Nephron (organoid): ENCODE measurements around the gene NKX2-2.

Source experiments
- H3K27ac Mint-ChIP-seq, 3 experiments: 2 replicates each; pipeline ENCODE4 v1.8.0; 2020; ENCODE audit warnings: mixed read lengths in 3 of 3, mild to moderate bottlenecking in 2 of 3, moderate library complexity in 1 of 3
- H3K27me3 Mint-ChIP-seq: 2 replicates; pipeline ENCODE4 v1.8.0; 2021; ENCODE audit warnings: low read depth, mild to moderate bottlenecking, moderate library complexity, mixed read lengths
- H3K36me3 Mint-ChIP-seq: 2 replicates; pipeline ENCODE4 v1.8.0; 2020; ENCODE audit warnings: low read depth, mixed read lengths
- H3K4me1 Mint-ChIP-seq: 2 replicates; pipeline ENCODE4 v1.8.0; 2020; ENCODE audit warnings: mixed read lengths
- H3K4me3 Mint-ChIP-seq, 3 experiments: 2 replicates each; pipeline ENCODE4 v1.8.0; 2020; ENCODE audit warnings: mild to moderate bottlenecking in 3 of 3, mixed read lengths in 3 of 3, moderate library complexity in 2 of 3
- H3K9me3 Mint-ChIP-seq: 2 replicates; pipeline ENCODE4 v1.8.0; 2020; ENCODE audit warnings: mixed read lengths
- CTCF ChIP-seq, 3 experiments: fragments of 200-600 bp; sonication (generic); IDR thresholded peaks; one replicate each; pipeline ENCODE4 v1.5.0; 2021; ENCODE audit warnings: antibody characterized with exemption in 3 of 3; ENCODE audit not compliant: unreplicated experiment in 3 of 3

The NKX2-2 gene

GRCh38 chr20:21513881-21514540 is at the start of gene NKX2-2:
TSS of gene NKX2-2 (minus strand) at chr20:21514064. CDS start at chr20:21513669, 395 bp downstream.
- H3K9me3 Mint-ChIP-seq = no peaks in the 10 kb centered on the region
- H3K36me3 Mint-ChIP-seq = no peaks in the 10 kb centered on the region
- peak within 1 kb of the TSS; percentile 27 to 54 (median 45) for H3K4me3 Mint-ChIP-seq
- H3K27ac Mint-ChIP-seq = no peak within 1 kb of the TSS
- H3K4me1 Mint-ChIP-seq = peaks cover 34% of the 10 kb centered on the region
- TF ChIP-seq CTCF (IDR thresholded peaks at IDR 0.05; ENCODE audit: unreplicated experiment in 3 of 3) = no peak
- peaks cover 99% of the 10 kb centered on the region for H3K27me3 Mint-ChIP-seq

- no peaks in the 10 kb centered on the region for H3K4me1 Mint-ChIP-seq
- no peak overlapping the region for H3K27ac Mint-ChIP-seq
- no peak for TF ChIP-seq CTCF (IDR thresholded peaks at IDR 0.05; ENCODE audit: unreplicated experiment in 3 of 3)
- H3K9me3 Mint-ChIP-seq = no peaks in the 10 kb centered on the region
- peaks cover 37% of the 10 kb centered on the region for H3K27me3 Mint-ChIP-seq
- H3K36me3 Mint-ChIP-seq = no peaks in the 10 kb centered on the region
- H3K4me3 Mint-ChIP-seq = no peak overlapping the region
Measured at GRCh38 chr20:21562656-21563055, 48.8 kb upstream of the NKX2-2 start.

- Mint-ChIP-seq H3K36me3 (no peaks in the 10 kb centered on the region), H3K27ac (no peak overlapping the region), H3K4me3 (no peak overlapping the region), H3K4me1 (no peaks in the 10 kb centered on the region), H3K27me3 (peaks cover 51% of the 10 kb centered on the region), H3K9me3 (no peaks in the 10 kb centered on the region)
- no peak for TF ChIP-seq CTCF (IDR thresholded peaks at IDR 0.05; ENCODE audit: unreplicated experiment in 3 of 3)
Measured at GRCh38 chr20:21559305-21559704, 45.4 kb upstream of the NKX2-2 start.

- Mint-ChIP-seq H3K4me1 (no peaks in the 10 kb centered on the region), H3K27me3 (peaks cover 47% of the 10 kb centered on the region), H3K27ac (no peak overlapping the region), H3K36me3 (no peaks in the 10 kb centered on the region), H3K9me3 (no peaks in the 10 kb centered on the region), H3K4me3 (no peak overlapping the region)
- TF ChIP-seq CTCF (IDR thresholded peaks at IDR 0.05; ENCODE audit: unreplicated experiment in 3 of 3) = no peak
Measured at GRCh38 chr20:21557241-21558020, 43.6 kb upstream of the NKX2-2 start.

- TF ChIP-seq CTCF (IDR thresholded peaks at IDR 0.05; ENCODE audit: unreplicated experiment in 3 of 3) = no peak
- no peaks in the 10 kb centered on the region for H3K9me3 Mint-ChIP-seq
- no peak overlapping the region for H3K4me3 Mint-ChIP-seq
Measured at GRCh38 chr20:21556398-21556797, 42.5 kb upstream of the NKX2-2 start.

More at GRCh38 chr20:21556398-21556797, 42.5 kb upstream of the NKX2-2 start:
- no peak overlapping the region for H3K27ac Mint-ChIP-seq
- no peaks in the 10 kb centered on the region for H3K36me3 Mint-ChIP-seq
- no peaks in the 10 kb centered on the region for H3K4me1 Mint-ChIP-seq
- H3K27me3 Mint-ChIP-seq = peaks cover 47% of the 10 kb centered on the region
